ENCODE data around the gene ID3. TPM values are rescaled to one million over a fixed set of nuclear protein-coding genes. Genes with fewer than 3 reads are reported as not detected.

ID3 gene
- total RNA-seq, 1 experiment from 2014 or later: 119 TPM

DNA sequence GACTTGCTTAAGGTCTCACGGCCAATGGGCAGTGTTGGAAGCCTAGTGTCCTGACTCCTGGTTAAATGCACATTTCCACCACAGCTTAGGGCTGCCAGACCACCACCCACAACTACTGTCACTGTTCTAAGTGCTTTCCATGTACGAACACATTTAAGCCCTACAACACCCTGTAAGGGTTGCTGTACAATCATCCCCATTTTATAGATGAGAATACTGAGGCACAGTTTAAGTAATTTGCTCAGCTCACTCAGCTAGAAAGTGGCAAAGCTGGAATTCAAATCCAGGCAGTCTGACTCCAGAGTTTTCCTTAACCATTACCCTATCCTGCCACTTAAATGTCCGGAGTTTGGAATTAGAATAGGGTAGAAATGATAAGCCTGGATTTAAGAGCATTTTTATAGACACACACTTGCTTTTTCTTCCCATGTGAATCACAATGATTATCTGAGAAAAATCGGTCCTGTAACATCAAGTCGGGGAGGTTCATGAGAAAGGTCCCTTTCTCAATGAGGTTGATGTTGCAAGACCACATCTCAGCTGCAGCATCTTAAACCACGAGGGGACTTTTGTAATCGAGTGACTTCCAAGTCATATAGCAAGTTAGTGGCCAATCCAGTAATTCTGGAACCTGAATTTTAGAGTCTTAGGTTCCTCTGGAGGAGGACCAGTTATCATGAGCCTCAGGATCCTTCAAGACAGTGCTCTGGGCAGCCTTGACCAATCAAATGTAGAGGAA, 36.9 kb downstream of the ID3 start:
- Histone ChIP-seq H3K18ac (ENCODE audit: insufficient read length, low read depth, low read length) (no peak overlapping the region), H3K9me3 (ENCODE audit: control insufficient read depth, low read depth, low read length) (no peaks in the 10 kb centered on the region), H2BK120ac (ENCODE audit: low read depth, low read length, poor library complexity, severe bottlenecking) (no peak overlapping the region), H3K9ac (ENCODE audit: extremely low read depth, insufficient read length, low read length) (no peak overlapping the region), H3K56ac (ENCODE audit: insufficient read length, low read depth, low read length) (no peak overlapping the region), H3K27me3 (ENCODE audit: insufficient read depth, low read length) (no peaks in the 10 kb centered on the region), H3K23ac (ENCODE audit: insufficient read length, low read depth, low read length) (no peak overlapping the region), H4K5ac (ENCODE audit: insufficient read length, low read depth, low read length) (no peak overlapping the region), H2BK15ac (ENCODE audit: low read depth, low read length) (no peak overlapping the region), H3K4ac (ENCODE audit: low read depth, low read length) (no peak overlapping the region), H2AK5ac (ENCODE audit: insufficient read length, low read length) (no peak overlapping the region), H2BK12ac (ENCODE audit: insufficient read length, low read depth, low read length) (no peak overlapping the region), H2BK20ac (ENCODE audit: low read depth, low read length, poor library complexity, severe bottlenecking) (no peak overlapping the region), H3K4me1 (ENCODE audit: insufficient read depth, low read length) (no peaks in the 10 kb centered on the region), H3K79me1 (ENCODE audit: insufficient read depth, low read depth, low read length, poor library complexity, severe bottlenecking) (no peaks in the 10 kb centered on the region), H3K79me2 (ENCODE audit: insufficient read depth, low read length) (no peaks in the 10 kb centered on the region), H3T11ph (ENCODE audit: low read length) (no peak overlapping the region), H3K23me2 (ENCODE audit: insufficient read length, low read depth, low read length, poor library complexity, severe bottlenecking) (no peaks in the 10 kb centered on the region), H4K91ac (ENCODE audit: insufficient read length, low read depth, low read length) (no peak overlapping the region), H3K4me2 (ENCODE audit: insufficient read depth, insufficient read length, low read length) (no peak overlapping the region), H2BK5ac (ENCODE audit: insufficient read length, low read length) (no peak overlapping the region), H3K27ac (ENCODE audit: insufficient read length, low read depth, low read length) (no peak overlapping the region), H4K20me1 (ENCODE audit: control insufficient read depth, insufficient read depth, insufficient read length) (no peaks in the 10 kb centered on the region), H2AFZ (ENCODE audit: low read length) (no peak overlapping the region), H3K14ac (ENCODE audit: insufficient read depth, low read length) (no peak overlapping the region), H4K8ac (replicated peaks; ENCODE audit: insufficient read length, low read depth, low read length) (no peak overlapping the region)
- DNase-seq: no peak
- H3K27ac Mint-ChIP-seq: no peak overlapping the region
- no CpG with 5 or more reads among the region's 7 CpGs for WGBS (ENCODE audit: extremely low coverage, insufficient read length, low lambda C conversion rate)
- H3K9me3 Mint-ChIP-seq: no peaks in the 10 kb centered on the region
- TF ChIP-seq, protein P1, sequence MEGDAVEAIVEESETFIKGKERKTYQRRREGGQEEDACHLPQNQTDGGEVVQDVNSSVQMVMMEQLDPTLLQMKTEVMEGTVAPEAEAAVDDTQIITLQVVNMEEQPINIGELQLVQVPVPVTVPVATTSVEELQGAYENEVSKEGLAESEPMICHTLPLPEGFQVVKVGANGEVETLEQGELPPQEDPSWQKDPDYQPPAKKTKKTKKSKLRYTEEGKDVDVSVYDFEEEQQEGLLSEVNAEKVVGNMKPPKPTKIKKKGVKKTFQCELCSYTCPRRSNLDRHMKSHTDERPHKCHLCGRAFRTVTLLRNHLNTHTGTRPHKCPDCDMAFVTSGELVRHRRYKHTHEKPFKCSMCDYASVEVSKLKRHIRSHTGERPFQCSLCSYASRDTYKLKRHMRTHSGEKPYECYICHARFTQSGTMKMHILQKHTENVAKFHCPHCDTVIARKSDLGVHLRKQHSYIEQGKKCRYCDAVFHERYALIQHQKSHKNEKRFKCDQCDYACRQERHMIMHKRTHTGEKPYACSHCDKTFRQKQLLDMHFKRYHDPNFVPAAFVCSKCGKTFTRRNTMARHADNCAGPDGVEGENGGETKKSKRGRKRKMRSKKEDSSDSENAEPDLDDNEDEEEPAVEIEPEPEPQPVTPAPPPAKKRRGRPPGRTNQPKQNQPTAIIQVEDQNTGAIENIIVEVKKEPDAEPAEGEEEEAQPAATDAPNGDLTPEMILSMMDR (conservative IDR thresholded peaks at IDR 0.05): no peak
- H3K27me3 Mint-ChIP-seq (ENCODE audit: low read depth): no peaks in the 10 kb centered on the region; the same call in 1 of the 2 replicates
- H3K36me3 Mint-ChIP-seq (ENCODE audit: insufficient read depth in 1 of 3, low read depth in 3 of 3): peaks cover 13 to 29% (median 16%) of the 10 kb centered on the region in 3 experiments; a peak in 6 of 7 replicates
- H3K4me3 Mint-ChIP-seq: no peak overlapping the region
- H3K4me1 Mint-ChIP-seq: peaks cover 15 to 21% of the 10 kb centered on the region in 2 experiments
